ENCODE measurements around the gene BRINP3.

The BRINP3 gene

DNA sequence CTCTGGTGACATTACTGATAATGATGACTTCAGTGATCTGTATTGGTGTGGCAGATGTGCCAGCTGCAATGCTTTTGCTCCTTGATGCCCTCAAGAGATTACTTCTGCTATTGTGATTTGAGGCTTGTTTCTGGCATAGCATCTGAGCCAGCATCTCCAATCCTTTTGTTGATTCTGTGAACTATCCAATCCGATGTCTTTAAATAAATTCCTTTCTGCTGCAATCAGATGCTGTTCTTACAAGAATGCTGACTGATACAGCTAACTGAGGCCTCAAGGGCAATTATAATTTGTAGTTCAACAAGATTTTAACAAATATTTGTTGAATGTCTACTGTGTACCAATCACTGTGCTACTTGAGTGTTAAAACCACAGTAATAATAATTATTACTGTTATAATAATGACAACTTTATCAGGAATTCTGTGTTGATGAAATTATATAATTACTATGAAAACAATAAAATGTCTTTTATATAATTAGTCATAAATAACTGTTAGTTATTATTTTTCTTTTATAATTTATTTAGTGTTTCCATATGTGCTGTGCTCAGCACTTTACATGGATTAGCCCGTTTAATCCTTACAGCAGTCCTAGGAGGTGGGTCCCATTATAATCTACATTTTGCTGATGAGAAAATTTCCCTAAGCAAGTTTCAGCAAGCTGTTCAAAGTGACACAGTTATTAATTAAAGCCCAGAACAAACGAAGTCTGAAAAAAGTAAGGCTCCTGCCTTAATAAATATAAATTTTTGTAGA, 308.2 kb downstream of the BRINP3 start:
- TF ChIP-seq REST (IDR thresholded peaks at IDR 0.05; ENCODE audit: low read depth) (no peak), FOXM1 (IDR thresholded peaks at IDR 0.05; ENCODE audit: borderline replicate concordance, low read depth) (no peak), TAF1 (IDR thresholded peaks at IDR 0.05; ENCODE audit: low read depth) (no peak), CREB1 (IDR thresholded peaks at IDR 0.05; ENCODE audit: low read depth) (no peak), YY1 (IDR thresholded peaks at IDR 0.05; ENCODE audit: low read depth) (no peak), RAD21 (IDR thresholded peaks at IDR 0.05; ENCODE audit: low read depth) (no peak), EGR1 (IDR thresholded peaks at IDR 0.05) (no peak), TCF12 (IDR thresholded peaks at IDR 0.05; ENCODE audit: low read depth) (no peak)
- TF ChIP-seq, protein P1, sequence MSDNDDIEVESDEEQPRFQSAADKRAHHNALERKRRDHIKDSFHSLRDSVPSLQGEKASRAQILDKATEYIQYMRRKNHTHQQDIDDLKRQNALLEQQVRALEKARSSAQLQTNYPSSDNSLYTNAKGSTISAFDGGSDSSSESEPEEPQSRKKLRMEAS (IDR thresholded peaks at IDR 0.05) = no peak

- TF ChIP-seq CREB1 (IDR thresholded peaks at IDR 0.05; ENCODE audit: low read depth) (no peak), RAD21 (IDR thresholded peaks at IDR 0.05; ENCODE audit: low read depth) (no peak), CEBPB (IDR thresholded peaks at IDR 0.05) (no peak), NFIC (IDR thresholded peaks at IDR 0.05) (no peak)
Observed at GRCh38 chr1:190168893-190169280, 308.8 kb downstream of the BRINP3 start.

DNA sequence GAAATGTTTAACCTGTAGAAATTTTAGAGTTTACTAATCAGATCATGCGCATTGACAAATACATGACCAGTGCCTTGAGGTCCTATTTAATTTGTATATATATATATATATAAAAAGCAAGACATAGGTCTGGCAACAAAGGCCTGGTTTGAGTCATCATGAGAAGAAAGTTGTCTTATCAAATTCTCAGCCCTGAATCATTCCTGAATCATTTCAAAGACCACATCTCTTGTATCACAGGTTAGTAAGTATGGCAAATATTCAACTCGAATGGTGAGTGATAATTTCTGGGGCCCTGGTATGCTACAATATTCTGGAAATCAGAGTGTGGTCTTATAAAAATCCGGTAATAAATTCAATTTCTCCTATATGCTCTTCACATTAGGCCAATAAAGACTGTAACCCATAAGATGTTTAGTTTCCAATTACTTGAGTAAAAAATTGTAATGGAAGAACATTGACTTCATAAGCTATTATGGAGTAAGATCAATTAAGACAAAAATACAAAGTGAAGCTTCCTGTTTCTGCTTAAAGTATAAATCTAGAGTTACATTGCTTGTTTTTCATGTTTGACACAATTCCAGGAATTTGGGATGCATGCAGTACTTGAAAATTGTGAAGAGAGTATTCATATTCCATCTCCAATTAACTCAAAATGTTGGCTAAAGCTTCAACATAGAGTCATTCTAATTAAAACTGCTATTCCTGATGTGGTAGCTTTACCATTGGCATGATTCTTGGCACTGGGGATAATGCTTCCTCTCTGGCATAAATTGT, 309.4 kb downstream of the BRINP3 start:
- TF ChIP-seq FOXM1 (IDR thresholded peaks at IDR 0.05; ENCODE audit: borderline replicate concordance, low read depth) = no peak
- no peak for TF ChIP-seq ZBTB7A (IDR thresholded peaks at IDR 0.05; ENCODE audit: low read depth)

- TF ChIP-seq YY1 (IDR thresholded peaks at IDR 0.05; ENCODE audit: low read depth) (no peak), EGR1 (IDR thresholded peaks at IDR 0.05) (no peak), TCF12 (IDR thresholded peaks at IDR 0.05; ENCODE audit: low read depth) (no peak), RAD21 (IDR thresholded peaks at IDR 0.05; ENCODE audit: low read depth) (no peak), FOXM1 (IDR thresholded peaks at IDR 0.05; ENCODE audit: borderline replicate concordance, low read depth) (no peak)
Observed at GRCh38 chr1:190159146-190159545, 318.5 kb downstream of the BRINP3 start.

GRCh38 chr1:190154744-190155143, 322.9 kb downstream of the BRINP3 start:
- TF ChIP-seq RAD21 (IDR thresholded peaks at IDR 0.05; ENCODE audit: low read depth) = no peak
- TF ChIP-seq FOXM1 (IDR thresholded peaks at IDR 0.05; ENCODE audit: borderline replicate concordance, low read depth) = no peak
- TF ChIP-seq NFIC (IDR thresholded peaks at IDR 0.05) = no peak
- no peak for TF ChIP-seq ZBTB7A (IDR thresholded peaks at IDR 0.05; ENCODE audit: low read depth)
- TF ChIP-seq CEBPB (IDR thresholded peaks at IDR 0.05) = no peak
- no peak for TF ChIP-seq TEAD4 (IDR thresholded peaks at IDR 0.05)
- no peak for TF ChIP-seq TAF1 (IDR thresholded peaks at IDR 0.05; ENCODE audit: low read depth)
- no peak for TF ChIP-seq CREB1 (IDR thresholded peaks at IDR 0.05; ENCODE audit: low read depth)
- no peak for TF ChIP-seq REST (IDR thresholded peaks at IDR 0.05; ENCODE audit: low read depth)
- TF ChIP-seq TCF12 (IDR thresholded peaks at IDR 0.05; ENCODE audit: low read depth) = no peak
- TF ChIP-seq EP300 (IDR thresholded peaks at IDR 0.05; ENCODE audit: borderline replicate concordance) = no peak

GRCh38 chr1:190147616-190148015, 330.0 kb downstream of the BRINP3 start:
- TF ChIP-seq FOXM1 (IDR thresholded peaks at IDR 0.05; ENCODE audit: borderline replicate concordance, low read depth) (no peak), EGR1 (IDR thresholded peaks at IDR 0.05) (no peak), EP300 (IDR thresholded peaks at IDR 0.05; ENCODE audit: borderline replicate concordance) (no peak), RAD21 (IDR thresholded peaks at IDR 0.05; ENCODE audit: low read depth) (no peak), NFIC (IDR thresholded peaks at IDR 0.05) (no peak), YY1 (IDR thresholded peaks at IDR 0.05; ENCODE audit: low read depth) (no peak), REST (IDR thresholded peaks at IDR 0.05; ENCODE audit: low read depth) (no peak), TCF12 (IDR thresholded peaks at IDR 0.05; ENCODE audit: low read depth) (no peak), ZBTB7A (IDR thresholded peaks at IDR 0.05; ENCODE audit: low read depth) (no peak), CREB1 (IDR thresholded peaks at IDR 0.05; ENCODE audit: low read depth) (no peak), CEBPB (IDR thresholded peaks at IDR 0.05) (no peak), TAF1 (IDR thresholded peaks at IDR 0.05; ENCODE audit: low read depth) (no peak), TEAD4 (IDR thresholded peaks at IDR 0.05) (no peak)
- TF ChIP-seq, protein P2, sequence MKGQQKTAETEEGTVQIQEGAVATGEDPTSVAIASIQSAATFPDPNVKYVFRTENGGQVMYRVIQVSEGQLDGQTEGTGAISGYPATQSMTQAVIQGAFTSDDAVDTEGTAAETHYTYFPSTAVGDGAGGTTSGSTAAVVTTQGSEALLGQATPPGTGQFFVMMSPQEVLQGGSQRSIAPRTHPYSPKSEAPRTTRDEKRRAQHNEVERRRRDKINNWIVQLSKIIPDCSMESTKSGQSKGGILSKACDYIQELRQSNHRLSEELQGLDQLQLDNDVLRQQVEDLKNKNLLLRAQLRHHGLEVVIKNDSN (IDR thresholded peaks at IDR 0.05) = no peak
- TF ChIP-seq, protein P1 (IDR thresholded peaks at IDR 0.05) = no peak

Measured in Ishikawa (cell line).